Esophagus squamous epithelium (tissue), 5 donors: ENCODE data around the gene FBXL19. TPM values are rescaled to one million over a fixed set of nuclear protein-coding genes. Genes with fewer than 3 reads are reported as not detected.

ENCODE experiments used
- DNase-seq: peaks from one replicate; lab custom pipeline; 2025; lab: John Stamatoyannopoulos, UW
- H3K27ac ChIP-seq, 4 donors: fragments of 200-600 bp; sonication (generic); one replicate each; pipeline ENCODE4 v1.5.1; 2016 to 2019; ENCODE audit warnings: mild to moderate bottlenecking in 1 of 4
- H3K27me3 ChIP-seq, 4 donors: fragments of 200-600 bp; sonication (generic); 1 replicate in 3 of 4; 2 replicates in 1 of 4; pipeline versions ENCODE4 v1.5.1 to v1.6.0; 2017 to 2021; ENCODE audit warnings: antibody characterized with exemption in 1 of 4
- H3K36me3 ChIP-seq, 3 donors: fragments of 200-600 bp; sonication (generic); one replicate each; pipeline ENCODE4 v1.5.1; 2016 to 2019
- H3K4me1 ChIP-seq, 3 donors: fragments of 200-600 bp; sonication (generic); one replicate each; pipeline ENCODE4 v1.5.1; 2017 to 2019
- H3K4me3 ChIP-seq, 4 donors: fragments of 200-600 bp; sonication (generic); 1 replicate in 3 of 4; 2 replicates in 1 of 4; pipeline ENCODE4 v1.5.1; 2016 to 2019; ENCODE audit warnings: mild to moderate bottlenecking in 2 of 4, moderate library complexity in 1 of 4
- H3K9me3 ChIP-seq, 3 donors: fragments of 200-600 bp; sonication (generic); one replicate each; pipeline ENCODE4 v1.5.1; 2016 to 2019
- CTCF ChIP-seq, 6 experiments: fragments of 450-650 bp in 4 of 6; fragments of 200-600 bp in 2 of 6; sonication (generic) in 2 of 6; IDR thresholded peaks; one replicate each; pipeline ENCODE4 v1.5.1; 2016 to 2019; ENCODE audit warnings: antibody characterized with exemption in 6 of 6, mild to moderate bottlenecking in 4 of 6, moderate library complexity in 4 of 6
- POLR2A ChIP-seq, 4 donors: fragments of 450-650 bp; IDR thresholded peaks; one replicate each; pipeline ENCODE4 v1.6.1; 2017; ENCODE audit warnings: antibody characterized with exemption in 4 of 4, mild to moderate bottlenecking in 4 of 4, moderate library complexity in 3 of 4
- WGBS, 2 donors: methylation state at CpG; one replicate each; pipeline ENCODE4 v1.1.5; 2018; 5-methylcytosine and 5-hydroxymethylcytosine counted together
- intact Hi-C: fragments of 100-400 bp; cut with DNase I; formaldehyde crosslinking; loops from one replicate; pipeline ENCODE4 v1.15.0; 2022
- total RNA-seq, 4 donors: library from RNA; depleted of rRNA; stranded (reverse); fragments of >200 nt; gene quantifications; one replicate each; pipeline ENCODE4 v1.1.0, GENCODE V29; 2016
- donor health status: DM: yes; HTN: yes; CAD: no.

FBXL19 gene
- 10 to 100 TPM; 17.0 to 28.7 (median 25.1) TPM for total RNA-seq

DNA sequence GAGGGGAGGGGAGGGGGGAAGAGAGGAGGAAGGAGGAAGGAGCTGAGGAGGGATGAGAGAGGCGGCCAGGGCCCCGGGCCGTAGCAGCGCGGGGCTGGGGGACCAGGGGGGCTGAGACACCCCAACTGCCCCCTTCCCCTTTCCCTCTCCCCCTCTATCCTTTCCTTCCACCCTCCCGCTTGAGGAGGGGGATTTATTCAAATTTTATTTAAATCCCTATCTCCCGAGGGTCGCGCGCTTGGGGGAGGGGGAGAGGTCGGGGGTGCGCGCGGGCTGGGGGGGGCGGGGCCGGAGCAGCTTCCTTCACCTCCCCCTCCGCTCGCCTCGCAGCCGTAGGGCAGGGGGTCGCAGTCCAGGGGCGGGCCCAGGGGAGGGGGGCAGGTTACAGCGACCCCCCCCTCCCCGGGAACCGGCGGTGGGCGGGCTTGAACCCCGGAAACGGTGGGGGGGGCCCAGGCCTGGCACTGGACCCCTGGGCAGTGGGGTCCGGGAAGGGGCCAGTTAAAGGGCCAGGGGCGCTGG, at the start of gene FBXL19:
TSS of gene FBXL19 (plus strand) at position 19 of the 522 bp plus-strand sequence. CDS start 2,183 bp downstream, outside the sequence.
- intact Hi-C loops = loop anchor here (5.0 kb wide), 1 partner anchor 81 kb away; no protein-coding TSS in a partner anchor
- 0% methylated on average over 1 of the region's 31 CpGs; no CpG with 5 or more reads in 1 of the 2 donors for WGBS, 2 donors

GRCh38 chr16:30874244-30874820, 49.0 kb upstream of the FBXL19 start:
- Histone ChIP-seq H3K4me3 (peak overlapping the region; percentile 79 to 92 (median 87)), H3K9me3 (no peaks in the 10 kb centered on the region), H3K27me3 (no peaks in the 10 kb centered on the region), H3K36me3 (peaks cover 0 to 21% (median 0%) of the 10 kb centered on the region in 3 donors), H3K27ac (peak overlapping the region; percentile 92 to 96 (median 94)), H3K4me1 (peaks cover 16 to 43% (median 20%) of the 10 kb centered on the region in 3 donors)
- no peak for DNase-seq
- TF ChIP-seq POLR2A (IDR thresholded peaks at IDR 0.05) (no peak), CTCF (IDR thresholded peaks at IDR 0.05) (no peak)
- 17 to 24% methylated on average over 18 to 22 of the region's 23 CpGs for WGBS, 2 donors
- intact Hi-C loops = no loop called here

More for the DNA sequence above, at the start of gene FBXL19:
- DNase-seq = no peak
- TF ChIP-seq POLR2A (IDR thresholded peaks at IDR 0.05) = no peak
- TF ChIP-seq CTCF (IDR thresholded peaks at IDR 0.05) = no peak
- Histone ChIP-seq H3K4me1 (peaks cover 22 to 62% (median 28%) of the 10 kb centered on the region in 3 donors), H3K9me3 (no peaks in the 10 kb centered on the region), H3K4me3 (peak within 1 kb of the TSS; percentile 74 to 87 (median 76)), H3K27me3 (no peaks in the 10 kb centered on the region), H3K27ac (peak within 1 kb of the TSS; percentile 88 to 99 (median 96)), H3K36me3 (peaks cover 0 to 27% (median 0%) of the 10 kb centered on the region in 3 donors)

- Histone ChIP-seq H3K27ac (peak overlapping the region; percentile 92 to 96 (median 94)), H3K9me3 (no peaks in the 10 kb centered on the region), H3K27me3 (no peaks in the 10 kb centered on the region), H3K36me3 (peaks cover 0 to 28% (median 0%) of the 10 kb centered on the region in 3 donors), H3K4me1 (peaks cover 16 to 43% (median 20%) of the 10 kb centered on the region in 3 donors), H3K4me3 (peak overlapping the region; percentile 79 to 92 (median 87))
- intact Hi-C loops = no loop called here
- 0 to 1% methylated on average over 18 to 28 of the region's 85 CpGs for WGBS, 2 donors
- peak; percentile 50 for DNase-seq
- peak in 3 of 4 donors; percentile 46 to 89 (median 80) for TF ChIP-seq POLR2A (IDR thresholded peaks at IDR 0.05)
- TF ChIP-seq CTCF (IDR thresholded peaks at IDR 0.05) = no peak
Observed at GRCh38 chr16:30874821-30875717, 48.3 kb upstream of the FBXL19 start.

- intact Hi-C loops = no loop called here
- DNase-seq = no peak
Observed at GRCh38 chr16:30875871-30876801, 47.2 kb upstream of the FBXL19 start.

More at GRCh38 chr16:30875871-30876801, 47.2 kb upstream of the FBXL19 start:
- TF ChIP-seq CTCF (IDR thresholded peaks at IDR 0.05) (no peak), POLR2A (IDR thresholded peaks at IDR 0.05) (no peak)
- H3K4me1 ChIP-seq = peaks cover 16 to 43% (median 20%) of the 10 kb centered on the region in 3 donors
- 6 to 8% methylated on average over 6 to 11 of the region's 12 CpGs for WGBS, 2 donors
- peak overlapping the region; percentile 79 to 92 (median 87) for H3K4me3 ChIP-seq
- H3K36me3 ChIP-seq = peaks cover 0 to 37% (median 0%) of the 10 kb centered on the region in 3 donors
- no peaks in the 10 kb centered on the region for H3K27me3 ChIP-seq
- peak overlapping the region; percentile 92 to 96 (median 94) for H3K27ac ChIP-seq
- H3K9me3 ChIP-seq = no peaks in the 10 kb centered on the region
